ENCODE results near the gene SORBS2. TPM values are rescaled to one million over a fixed set of nuclear protein-coding genes. Genes with fewer than 3 reads are reported as not detected.
"Not testable (repeated sequence)": the region's sequence is repeated elsewhere in the genome, so short reads cannot be mapped to it uniquely, and the experiment has no call there.

The SORBS2 gene
- total and polyA plus RNA-seq, 5 donors, result 181 to 776 (median 613) TPM

DNA sequence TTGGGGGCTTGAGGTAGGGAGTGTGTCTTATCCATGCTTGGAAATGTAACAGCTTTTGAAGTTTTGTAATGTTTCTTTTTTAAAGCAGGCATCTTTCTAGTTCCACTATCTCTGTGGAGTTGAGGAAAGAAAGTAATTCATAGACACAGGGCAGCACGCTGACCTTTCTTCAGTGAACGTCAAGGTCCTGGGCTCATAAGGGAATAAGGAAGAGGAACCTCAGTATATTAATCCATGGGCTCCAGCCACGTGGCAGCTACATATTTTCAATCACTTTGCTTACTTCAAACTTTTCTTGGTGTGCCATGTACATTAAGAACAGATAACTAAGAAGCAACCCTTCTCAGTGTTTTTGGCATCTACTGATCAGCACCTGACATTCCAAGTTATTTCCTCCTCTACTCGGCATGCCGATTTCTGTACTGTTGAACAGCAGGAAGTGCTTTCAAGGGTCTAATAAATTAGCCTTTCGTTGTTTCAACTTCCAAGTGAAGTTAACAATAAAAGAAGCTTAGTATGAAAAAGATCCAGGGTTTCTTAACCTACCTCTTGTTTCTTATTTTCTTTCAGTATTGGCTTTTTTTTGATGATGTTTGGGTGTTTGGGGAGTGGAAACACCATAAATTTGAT lies 88.2 kb downstream of the SORBS2 start:
- H3K4me1 ChIP-seq (ENCODE audit: control insufficient read depth, insufficient read depth, low read length), result peaks cover 4% of the 10 kb centered on the region
- no peaks in the 10 kb centered on the region for H3K9me3 ChIP-seq (ENCODE audit: control insufficient read depth, low read length)
- DNase-seq (no peak), ATAC-seq (no peak)
- H3K27ac ChIP-seq (ENCODE audit: low read length), result peak overlapping the region; percentile 67
- H3K27me3 ChIP-seq (ENCODE audit: control insufficient read depth, insufficient read depth), result no peaks in the 10 kb centered on the region
- intact Hi-C loops (cut with DNase I), result loop anchor here in 1 of 4 donors (10.0 kb wide), 1 partner anchor 69 kb away; no protein-coding TSS in a partner anchor
- no peak overlapping the region for H3K4me3 ChIP-seq (ENCODE audit: low read length)
- 27% methylated on average over 6 of the region's 6 CpGs for WGBS

DNA sequence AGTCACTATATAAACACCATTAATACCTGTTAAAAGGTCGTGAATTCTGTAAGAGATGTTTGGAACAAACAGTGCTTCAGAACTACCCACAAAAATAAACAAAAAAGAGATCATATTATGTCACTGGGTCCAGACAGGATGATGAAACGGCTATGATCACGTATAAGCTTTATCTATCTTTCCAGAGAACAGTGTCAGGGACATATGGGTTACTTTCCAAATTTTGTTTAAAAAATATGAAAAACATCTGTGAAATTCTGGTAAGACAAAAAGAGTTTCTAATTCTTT lies 90.0 kb downstream of the SORBS2 start:
- ATAC-seq (no peak), DNase-seq (no peak)
- Histone ChIP-seq H3K4me3 (ENCODE audit: low read length) (no peak overlapping the region), H3K9me3 (ENCODE audit: control insufficient read depth, low read length) (no peaks in the 10 kb centered on the region), H3K4me1 (ENCODE audit: control insufficient read depth, insufficient read depth, low read length) (peaks cover 4% of the 10 kb centered on the region), H3K27me3 (ENCODE audit: control insufficient read depth, insufficient read depth) (no peaks in the 10 kb centered on the region), H3K27ac (ENCODE audit: low read length) (no peak overlapping the region)
- intact Hi-C loops (cut with DNase I), result loop anchor here in 1 of 4 donors (10.0 kb wide), 1 partner anchor 67 kb away; no protein-coding TSS in a partner anchor
- 35% methylated on average over 3 of the region's 3 CpGs for WGBS

DNA sequence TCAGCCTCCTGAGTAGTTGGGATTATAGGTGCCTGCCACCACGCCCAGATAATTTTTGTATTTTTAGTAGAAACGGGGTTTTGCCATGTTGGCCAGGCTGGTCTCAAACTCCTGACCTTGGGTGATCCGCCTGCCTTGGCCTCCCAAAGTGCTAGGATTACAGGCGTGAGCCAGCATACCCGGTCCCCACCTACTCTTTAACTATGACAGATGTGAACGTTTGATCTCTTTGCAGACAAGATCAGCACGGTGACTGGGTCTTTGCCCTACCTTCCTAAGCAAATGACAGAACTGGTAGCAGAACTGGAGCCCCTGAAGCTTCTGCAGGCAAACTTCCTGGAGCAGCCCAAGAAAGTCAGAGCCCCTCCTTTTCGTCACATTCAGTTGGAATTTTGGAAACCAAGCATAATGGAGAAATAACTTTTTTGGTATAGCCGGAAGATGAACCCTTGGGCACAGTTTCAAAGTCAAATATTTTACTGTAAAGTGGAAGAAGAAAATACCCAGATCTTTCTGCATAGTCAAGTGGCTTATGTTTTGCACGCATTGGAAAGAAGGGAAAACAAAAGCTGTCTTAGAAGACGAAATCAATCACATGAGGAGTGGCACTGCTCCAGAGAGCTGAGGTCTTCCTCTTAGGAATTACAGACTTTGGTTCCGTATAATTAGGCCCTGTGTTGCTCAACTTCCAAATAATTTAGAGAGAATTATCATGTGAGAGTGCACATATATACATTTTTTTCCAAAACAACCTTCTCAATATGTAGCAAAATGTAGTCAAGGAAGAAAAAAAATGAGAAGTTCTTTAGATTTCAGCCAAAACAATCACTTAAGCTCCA lies 90.6 kb downstream of the SORBS2 start:
- no peaks in the 10 kb centered on the region for H3K27me3 ChIP-seq (ENCODE audit: control insufficient read depth, insufficient read depth)
- intact Hi-C loops (cut with DNase I), result loop anchor here in 1 of 4 donors (10.0 kb wide), 1 partner anchor 67 kb away; no protein-coding TSS in a partner anchor
- no peaks in the 10 kb centered on the region for H3K9me3 ChIP-seq (ENCODE audit: control insufficient read depth, low read length)
- WGBS, result 44% methylated on average over 12 of the region's 12 CpGs
- no peak overlapping the region for H3K4me3 ChIP-seq (ENCODE audit: low read length)
- DNase-seq, result no peak
- ATAC-seq, result no peak
- H3K4me1 ChIP-seq (ENCODE audit: control insufficient read depth, insufficient read depth, low read length), result peaks cover 4% of the 10 kb centered on the region
- peak overlapping the region; percentile 48 for H3K27ac ChIP-seq (ENCODE audit: low read length)

DNA sequence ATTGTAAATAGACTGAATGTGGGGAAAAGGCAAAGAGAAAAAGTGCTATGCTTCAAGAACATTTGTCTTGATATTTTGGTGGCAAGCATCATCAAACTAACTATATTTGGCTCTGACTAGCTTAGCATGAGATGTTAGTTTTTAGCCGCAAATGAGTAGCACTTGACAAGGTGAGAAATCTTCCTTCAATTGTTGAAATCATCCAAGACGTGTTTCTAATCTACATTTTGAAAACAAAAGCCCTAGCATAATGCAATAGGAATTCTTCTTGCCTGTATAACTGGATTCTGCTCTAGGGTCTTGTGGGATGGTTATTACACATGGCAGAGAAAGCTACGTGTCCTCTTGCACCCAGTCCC lies 92.5 kb downstream of the SORBS2 start:
- Histone ChIP-seq H3K4me3 (ENCODE audit: low read length) (no peak overlapping the region), H3K27ac (ENCODE audit: low read length) (no peak overlapping the region), H3K27me3 (ENCODE audit: control insufficient read depth, insufficient read depth) (no peaks in the 10 kb centered on the region), H3K9me3 (ENCODE audit: control insufficient read depth, low read length) (no peaks in the 10 kb centered on the region), H3K4me1 (ENCODE audit: control insufficient read depth, insufficient read depth, low read length) (peaks cover 8% of the 10 kb centered on the region)
- DNase-seq, result no peak
- 61% methylated on average over 3 of the region's 3 CpGs for WGBS
- intact Hi-C loops (cut with DNase I), result no loop called here
- no peak for ATAC-seq

DNA sequence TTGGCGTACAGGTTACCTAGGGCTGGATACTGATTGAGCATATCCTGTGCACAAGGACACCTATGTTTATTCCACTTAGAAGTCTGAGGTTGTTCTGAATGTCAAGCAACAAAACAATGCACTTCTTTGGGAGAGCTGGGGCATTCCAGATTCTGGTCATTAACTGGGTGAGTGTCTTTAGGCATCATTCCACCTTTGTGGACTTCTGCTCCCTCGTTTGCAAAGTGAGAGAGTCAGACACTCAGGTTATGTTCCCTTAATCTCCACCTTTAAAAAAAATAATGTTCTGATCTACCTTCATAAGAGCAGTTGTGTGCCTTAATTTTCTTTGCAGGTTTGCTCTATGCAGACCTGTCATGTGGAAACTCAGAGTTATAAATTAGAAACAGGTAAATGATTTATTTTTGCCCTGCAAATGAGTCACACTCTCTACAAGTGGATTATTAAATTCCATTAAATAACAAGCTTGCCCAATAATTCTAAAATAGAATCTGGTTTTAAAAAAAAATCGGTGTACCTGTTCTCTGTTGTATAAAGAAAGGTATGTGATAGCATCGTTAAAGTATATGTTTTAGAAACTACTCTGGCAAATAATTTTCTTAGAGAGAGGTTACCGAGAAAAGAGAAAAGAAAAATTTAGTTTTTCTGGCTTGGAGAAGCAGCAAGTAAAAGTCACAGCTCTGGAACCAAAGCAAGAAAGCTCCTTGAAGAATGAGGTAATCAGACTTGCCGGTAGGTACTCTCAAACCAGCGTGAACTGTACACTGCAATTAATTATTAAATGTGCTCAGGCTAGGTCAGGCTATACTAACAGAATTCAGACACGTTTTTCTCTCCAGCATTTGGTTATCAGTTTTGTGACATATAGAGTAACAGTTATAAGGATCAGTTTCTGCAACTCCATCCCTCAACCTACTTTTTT lies 93.2 kb downstream of the SORBS2 start:
- Histone ChIP-seq H3K4me3 (ENCODE audit: low read length) (no peak overlapping the region), H3K9me3 (ENCODE audit: control insufficient read depth, low read length) (no peaks in the 10 kb centered on the region), H3K27ac (ENCODE audit: low read length) (peak overlapping the region; percentile 6), H3K4me1 (ENCODE audit: control insufficient read depth, insufficient read depth, low read length) (peaks cover 8% of the 10 kb centered on the region), H3K27me3 (ENCODE audit: control insufficient read depth, insufficient read depth) (no peaks in the 10 kb centered on the region)
- no peak for ATAC-seq
- intact Hi-C loops (cut with DNase I), result no loop called here
- 56% methylated on average over 8 of the region's 8 CpGs for WGBS
- DNase-seq, result no peak

DNA sequence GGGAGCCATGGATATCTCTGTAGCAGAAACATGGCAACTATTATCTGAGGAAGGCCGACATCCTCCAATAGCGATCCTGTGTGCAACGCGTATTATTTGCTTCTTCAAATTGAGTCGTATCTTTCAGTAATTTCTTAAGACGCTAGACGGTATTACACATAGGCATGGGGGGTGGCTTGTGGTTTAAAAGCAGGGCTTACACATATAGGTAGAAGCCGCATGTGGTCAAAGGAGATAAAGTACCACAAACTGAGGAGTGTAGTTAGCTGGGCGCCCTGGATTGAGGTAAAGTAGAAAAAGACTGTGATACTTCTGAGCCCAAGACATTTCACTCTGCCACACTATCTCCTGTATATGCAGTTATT lies 94.6 kb downstream of the SORBS2 start:
- Histone ChIP-seq H3K4me3 (ENCODE audit: low read length) (no peak overlapping the region), H3K9me3 (ENCODE audit: control insufficient read depth, low read length) (no peaks in the 10 kb centered on the region), H3K27me3 (ENCODE audit: control insufficient read depth, insufficient read depth) (no peaks in the 10 kb centered on the region), H3K4me1 (ENCODE audit: control insufficient read depth, insufficient read depth, low read length) (peaks cover 6% of the 10 kb centered on the region), H3K27ac (ENCODE audit: low read length) (peak overlapping the region; percentile 63)
- DNase-seq (no peak), ATAC-seq (no peak)
- intact Hi-C loops (cut with DNase I), result no loop called here
- 72% methylated on average over 9 of the region's 9 CpGs for WGBS

DNA sequence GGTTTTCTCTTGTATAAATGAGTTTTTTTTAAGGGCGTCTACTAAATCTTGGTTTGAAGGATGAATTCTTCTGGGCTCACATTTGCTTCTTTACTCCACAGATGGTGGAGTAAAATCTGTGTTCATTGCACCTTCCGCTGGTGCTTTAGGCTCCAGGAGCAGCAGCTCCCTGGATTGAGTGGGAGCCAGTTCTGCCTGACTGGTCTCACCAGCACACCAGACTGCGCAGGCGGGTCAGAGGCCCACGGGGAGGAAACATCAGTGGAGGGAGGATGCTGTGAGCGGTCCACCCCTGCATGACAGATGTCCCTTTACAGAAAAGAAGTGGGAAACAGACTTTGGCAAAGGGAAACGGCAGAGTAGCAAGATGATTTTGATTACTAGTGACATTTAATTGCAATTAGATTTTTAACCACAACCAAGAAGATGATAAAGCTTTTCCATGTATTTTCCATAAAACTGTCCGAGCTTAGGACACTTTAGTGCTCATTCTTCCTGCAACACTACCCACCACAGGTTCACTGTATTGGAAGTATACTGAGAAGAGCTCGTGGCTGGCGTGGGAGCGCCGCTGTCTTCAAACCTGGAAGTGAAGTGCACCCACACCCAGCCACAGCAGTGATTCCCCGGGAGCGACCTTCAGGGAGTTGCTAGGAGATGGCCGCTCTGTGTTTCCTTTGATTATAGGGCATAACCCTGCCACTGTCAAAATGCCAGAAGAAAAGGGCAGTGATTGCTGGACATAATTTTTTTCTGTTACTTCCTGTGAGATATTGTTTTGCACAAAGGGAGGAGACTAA lies 95.2 kb downstream of the SORBS2 start:
- Histone ChIP-seq H3K27ac (ENCODE audit: low read length) (peak overlapping the region; percentile 70), H3K4me1 (ENCODE audit: control insufficient read depth, insufficient read depth, low read length) (peaks cover 9% of the 10 kb centered on the region), H3K27me3 (ENCODE audit: control insufficient read depth, insufficient read depth) (no peaks in the 10 kb centered on the region), H3K9me3 (ENCODE audit: control insufficient read depth, low read length) (no peaks in the 10 kb centered on the region), H3K4me3 (ENCODE audit: low read length) (no peak overlapping the region)
- intact Hi-C loops (cut with DNase I), result no loop called here
- ATAC-seq (peak; percentile 70 to 86), DNase-seq (peak; percentile 39 to 64 (median 52))
- 51% methylated on average over 15 of the region's 15 CpGs for WGBS

DNA sequence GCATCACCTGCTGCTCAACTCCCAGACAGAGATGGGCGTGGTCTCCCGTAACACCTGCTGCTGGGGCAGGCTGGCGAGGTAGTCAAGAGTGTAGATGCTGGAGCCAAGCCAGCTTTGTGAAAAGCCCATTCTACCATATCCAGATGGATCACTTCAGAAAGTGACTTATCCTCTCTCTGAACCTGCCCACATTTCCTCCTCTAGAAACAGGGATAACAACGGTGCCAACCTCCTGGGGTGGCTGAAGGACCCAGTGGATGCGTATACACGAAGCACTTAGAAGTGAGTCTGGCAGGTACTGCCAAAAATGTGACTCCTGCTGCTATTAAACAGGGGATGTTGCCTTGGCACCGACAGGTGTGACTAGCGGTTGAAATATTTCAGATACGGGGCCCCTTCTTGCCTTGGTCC lies 95.8 kb downstream of the SORBS2 start:
- Histone ChIP-seq H3K4me3 (ENCODE audit: low read length) (no peak overlapping the region), H3K9me3 (ENCODE audit: control insufficient read depth, low read length) (no peaks in the 10 kb centered on the region), H3K4me1 (ENCODE audit: control insufficient read depth, insufficient read depth, low read length) (peaks cover 11% of the 10 kb centered on the region), H3K27me3 (ENCODE audit: control insufficient read depth, insufficient read depth) (no peaks in the 10 kb centered on the region), H3K27ac (ENCODE audit: low read length) (peak overlapping the region; percentile 70)
- intact Hi-C loops (cut with DNase I), result no loop called here
- WGBS, result 51% methylated on average over 9 of the region's 9 CpGs
- DNase-seq, result peak in 1 of 3 donors; percentile 23
- peak in 1 of 2 donors; percentile 21 for ATAC-seq

DNA sequence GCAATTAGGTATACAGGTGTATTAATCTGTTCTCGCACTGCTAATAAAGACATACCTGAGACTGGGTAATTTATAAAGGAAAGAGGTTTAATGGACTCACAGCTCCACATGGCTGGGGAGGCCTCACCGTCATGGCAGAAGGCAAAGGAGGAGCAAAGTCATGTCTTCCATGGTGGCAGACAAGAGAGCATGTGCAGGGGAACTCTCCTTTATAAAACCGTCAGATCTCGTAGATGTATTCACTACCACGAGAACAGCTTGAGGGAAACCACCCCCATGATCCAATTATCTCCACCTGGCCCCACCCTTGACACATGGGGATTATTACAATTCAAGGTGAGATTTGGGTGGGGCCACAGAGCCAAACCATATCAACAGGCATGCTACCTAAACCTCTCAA lies 97.5 kb downstream of the SORBS2 start:
- intact Hi-C loops (cut with DNase I); H3K4me3 ChIP-seq (ENCODE audit: low read length); H3K4me1 ChIP-seq (ENCODE audit: control insufficient read depth, insufficient read depth, low read length); DNase-seq; H3K27me3 ChIP-seq (ENCODE audit: control insufficient read depth, insufficient read depth); ATAC-seq; H3K9me3 ChIP-seq (ENCODE audit: control insufficient read depth, low read length); H3K27ac ChIP-seq (ENCODE audit: low read length): not testable (repeated sequence)
- 89% methylated on average over 5 of the region's 5 CpGs for WGBS

DNA sequence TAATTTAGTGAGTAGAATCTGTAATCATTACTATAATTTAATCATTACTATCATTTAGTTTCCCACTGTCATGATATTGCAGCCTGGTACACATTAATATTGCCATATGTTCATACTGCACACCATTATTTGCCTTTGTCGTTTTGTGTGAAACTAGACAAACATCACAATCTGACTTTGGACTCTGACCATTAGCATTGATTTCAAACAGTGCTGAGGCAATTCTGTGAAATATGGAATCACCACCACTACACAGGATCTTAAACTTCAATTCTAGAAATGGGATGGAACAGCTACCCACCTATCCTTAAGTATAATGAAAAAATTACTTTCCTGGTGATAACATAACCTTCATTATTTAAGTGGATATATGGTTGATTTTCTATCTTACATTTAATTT lies 98.3 kb downstream of the SORBS2 start:
- no peak for DNase-seq
- peaks cover 10% of the 10 kb centered on the region for H3K4me1 ChIP-seq (ENCODE audit: control insufficient read depth, insufficient read depth, low read length)
- no peaks in the 10 kb centered on the region for H3K27me3 ChIP-seq (ENCODE audit: control insufficient read depth, insufficient read depth)
- no peak overlapping the region for H3K27ac ChIP-seq (ENCODE audit: low read length)
- H3K9me3 ChIP-seq (ENCODE audit: control insufficient read depth, low read length), result no peaks in the 10 kb centered on the region
- no peak overlapping the region for H3K4me3 ChIP-seq (ENCODE audit: low read length)
- ATAC-seq, result no peak
- 81% methylated on average over 1 of the region's 1 CpG for WGBS
- intact Hi-C loops (cut with DNase I), result no loop called here
